OCI-LY3 (cell line): ENCODE measurements around the gene TBC1D16.

Experiments used
- H2AFZ ChIP-seq: fragments of 200-600, 300-600 bp; shearing (Covaris generic); 2 replicates; pipeline ENCODE4 v1.6.0; 2014; ENCODE audit warnings: antibody characterized with exemption, low read depth, low read length
- H3K27ac ChIP-seq: fragments of 200-600, 300-600 bp; sonication (generic); 2 replicates; pipeline ENCODE4 v1.5.1; 2014; ENCODE audit warnings: mild to moderate bottlenecking, low read length, moderate library complexity, mixed read lengths
- H3K27me3 ChIP-seq: fragments of 200-600, 300-600 bp; sonication (generic); 2 replicates; pipeline ENCODE4 v1.6.1; 2014; ENCODE audit warnings: low read depth, low read length, mixed read lengths
- H3K36me3 ChIP-seq: fragments of 200-600, 300-600 bp; sonication (generic); replicated peaks from 2 replicates; pipeline ENCODE3; 2014; ENCODE audit warnings: low read depth, low read length, mixed read lengths
- H3K4me1 ChIP-seq: fragments of 300-600, 200-600 bp; sonication (generic); 2 replicates; pipeline ENCODE4 v1.6.1; 2014; ENCODE audit warnings: low read length, mixed read lengths
- H3K4me2 ChIP-seq: fragments of 200-600, 300-600 bp; sonication (generic); 2 replicates; pipeline ENCODE4 v1.6.1; 2014; ENCODE audit warnings: low read length, mixed read lengths
- H3K4me3 ChIP-seq: fragments of 300-600, 200-600 bp; sonication (generic); 2 replicates; pipeline ENCODE4 v1.5.1; 2014; ENCODE audit warnings: antibody characterized with exemption, mild to moderate bottlenecking, low read length, moderate library complexity
- H3K79me2 ChIP-seq: fragments of 300-600, 200-600 bp; shearing (Covaris generic); 2 replicates; pipeline ENCODE4 v1.6.1; 2014; ENCODE audit warnings: mild to moderate bottlenecking, low read length, mixed read lengths
- H3K9ac ChIP-seq: fragments of 300-600, 200-600 bp; shearing (Covaris generic); 2 replicates; pipeline ENCODE4 v1.6.0; 2014; ENCODE audit warnings: mild to moderate bottlenecking, low read length, moderate library complexity
- H3K9me3 ChIP-seq: fragments of 200-600, 300-600 bp; shearing (Covaris generic); 2 replicates; pipeline ENCODE4 v1.6.1; 2014; ENCODE audit warnings: low read length, mixed read lengths; ENCODE audit not compliant: insufficient read depth
- H4K20me1 ChIP-seq: fragments of 200-600, 300-600 bp; sonication (generic); 2 replicates; pipeline ENCODE4 v1.6.1; 2016; ENCODE audit warnings: low read length, mixed read lengths; ENCODE audit not compliant: insufficient read depth
- EZH2phosphoT487 ChIP-seq: fragments of 200-600 bp; shearing (Covaris generic); IDR thresholded peaks from 2 replicates; pipeline ENCODE4 v1.6.1; 2018; ENCODE audit warnings: antibody characterized with exemption, mixed run types, low read depth
- TF ChIP-seq, protein P1 (sequence below): fragments of 200-600, 300-600 bp; sonication (generic); IDR thresholded peaks from 2 replicates; pipeline ENCODE4 v1.5.1; 2014; ENCODE audit warnings: antibody characterized with exemption, low read length, low read depth

The TBC1D16 gene

DNA sequence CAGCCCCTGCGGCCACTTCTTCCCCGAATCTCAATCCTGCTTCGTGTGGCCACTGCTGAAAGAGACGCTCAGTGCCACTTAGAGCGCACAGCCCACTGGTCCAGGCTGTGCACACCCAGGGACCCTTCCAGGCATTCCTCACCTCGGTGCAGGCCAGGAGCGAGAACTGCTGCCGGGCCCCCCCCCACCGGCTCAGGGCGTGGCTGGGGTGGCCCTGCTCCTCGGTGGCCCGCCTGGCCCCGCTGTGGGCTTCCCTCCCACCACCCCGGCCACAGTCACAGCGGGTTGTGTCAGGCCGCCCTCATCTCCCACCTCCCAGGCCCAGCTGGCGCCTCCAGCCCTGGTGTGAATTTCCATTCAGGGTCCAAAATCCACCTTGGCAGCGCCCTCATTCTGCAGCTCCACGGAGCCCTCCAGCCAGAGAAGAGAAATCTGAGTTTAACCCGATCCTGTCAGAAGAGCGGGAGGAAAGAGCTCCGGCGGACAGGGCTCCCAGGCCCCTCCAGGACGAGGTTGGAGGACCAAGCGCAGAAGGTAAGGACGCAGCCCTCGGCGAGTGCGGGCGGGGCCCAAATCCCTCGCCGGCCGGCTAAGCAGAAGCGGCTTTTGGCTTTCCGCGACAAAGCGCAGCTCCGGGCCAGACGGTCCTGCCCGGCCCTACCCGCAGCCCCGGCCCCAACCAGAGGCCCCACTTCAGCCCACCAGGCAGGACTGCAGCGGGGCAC lies 12.0 kb downstream of the TBC1D16 start:
- Histone ChIP-seq H3K79me2 (peaks cover 6% of the 10 kb centered on the region), H4K20me1 (no peaks in the 10 kb centered on the region), H3K27me3 (no peaks in the 10 kb centered on the region), H2AFZ (no peak overlapping the region), H3K36me3 (no peaks in the 10 kb centered on the region), H3K4me3 (no peak overlapping the region), H3K9me3 (no peaks in the 10 kb centered on the region), H3K4me1 (peaks cover 10% of the 10 kb centered on the region), H3K4me2 (no peak overlapping the region), H3K9ac (no peak overlapping the region), H3K27ac (no peak overlapping the region)
- no peak for TF ChIP-seq EZH2phosphoT487
- TF ChIP-seq, protein P1, sequence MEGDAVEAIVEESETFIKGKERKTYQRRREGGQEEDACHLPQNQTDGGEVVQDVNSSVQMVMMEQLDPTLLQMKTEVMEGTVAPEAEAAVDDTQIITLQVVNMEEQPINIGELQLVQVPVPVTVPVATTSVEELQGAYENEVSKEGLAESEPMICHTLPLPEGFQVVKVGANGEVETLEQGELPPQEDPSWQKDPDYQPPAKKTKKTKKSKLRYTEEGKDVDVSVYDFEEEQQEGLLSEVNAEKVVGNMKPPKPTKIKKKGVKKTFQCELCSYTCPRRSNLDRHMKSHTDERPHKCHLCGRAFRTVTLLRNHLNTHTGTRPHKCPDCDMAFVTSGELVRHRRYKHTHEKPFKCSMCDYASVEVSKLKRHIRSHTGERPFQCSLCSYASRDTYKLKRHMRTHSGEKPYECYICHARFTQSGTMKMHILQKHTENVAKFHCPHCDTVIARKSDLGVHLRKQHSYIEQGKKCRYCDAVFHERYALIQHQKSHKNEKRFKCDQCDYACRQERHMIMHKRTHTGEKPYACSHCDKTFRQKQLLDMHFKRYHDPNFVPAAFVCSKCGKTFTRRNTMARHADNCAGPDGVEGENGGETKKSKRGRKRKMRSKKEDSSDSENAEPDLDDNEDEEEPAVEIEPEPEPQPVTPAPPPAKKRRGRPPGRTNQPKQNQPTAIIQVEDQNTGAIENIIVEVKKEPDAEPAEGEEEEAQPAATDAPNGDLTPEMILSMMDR: no peak

GRCh38 chr17:80021600-80021999 lies 14.1 kb downstream of the TBC1D16 start:
- peaks cover 10% of the 10 kb centered on the region for H3K4me1 ChIP-seq
- TF ChIP-seq, protein P1: no peak
- TF ChIP-seq EZH2phosphoT487: no peak
- H3K36me3 ChIP-seq: no peaks in the 10 kb centered on the region
- H2AFZ ChIP-seq: no peak overlapping the region
- H4K20me1 ChIP-seq: no peaks in the 10 kb centered on the region
- H3K4me2 ChIP-seq: no peak overlapping the region
- no peak overlapping the region for H3K9ac ChIP-seq
- H3K27ac ChIP-seq: no peak overlapping the region
- no peaks in the 10 kb centered on the region for H3K9me3 ChIP-seq
- peaks cover 6% of the 10 kb centered on the region for H3K79me2 ChIP-seq
- no peaks in the 10 kb centered on the region for H3K27me3 ChIP-seq
- H3K4me3 ChIP-seq: no peak overlapping the region

DNA sequence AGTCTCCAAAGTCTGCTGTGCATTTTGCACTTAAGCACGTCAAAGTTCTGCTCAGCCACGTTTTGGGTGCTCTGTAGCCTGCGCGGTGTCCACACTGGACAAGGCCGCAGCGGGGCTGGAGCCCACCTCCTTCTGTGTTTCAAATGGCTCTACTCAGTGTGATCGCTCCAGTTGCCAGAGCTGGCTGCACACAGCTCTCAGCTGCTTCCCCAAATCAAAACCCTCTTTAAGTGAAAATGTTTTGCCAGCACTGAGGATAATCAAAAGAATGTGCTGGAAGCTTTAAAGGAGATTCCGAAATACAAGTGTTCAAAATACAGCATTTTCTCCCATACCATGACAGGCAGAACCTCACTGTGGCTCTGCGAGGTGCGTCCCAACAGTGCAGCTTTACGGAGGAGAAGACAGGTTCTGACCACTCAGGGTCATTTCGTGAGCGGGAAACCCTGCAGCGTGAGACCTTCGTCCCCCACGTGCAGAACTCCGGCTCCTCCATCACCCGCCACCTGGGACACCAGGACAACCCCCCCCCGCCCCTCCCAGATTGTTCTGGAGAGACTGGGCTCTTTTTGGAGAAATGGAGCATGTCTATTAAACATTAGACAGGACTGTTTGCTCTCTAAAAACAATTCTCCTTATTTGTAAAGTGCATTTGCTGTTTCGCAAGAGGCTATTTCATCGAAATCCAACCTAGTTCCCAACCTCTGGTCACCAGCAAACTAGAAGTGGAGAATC lies 16.6 kb downstream of the TBC1D16 start:
- TF ChIP-seq, protein P1: no peak
- no peak for TF ChIP-seq EZH2phosphoT487
- H3K4me1 ChIP-seq: peaks cover 10% of the 10 kb centered on the region
- H2AFZ ChIP-seq: no peak overlapping the region
- no peak overlapping the region for H3K4me3 ChIP-seq
- no peaks in the 10 kb centered on the region for H4K20me1 ChIP-seq
- H3K9me3 ChIP-seq: no peaks in the 10 kb centered on the region
- no peaks in the 10 kb centered on the region for H3K36me3 ChIP-seq
- H3K27ac ChIP-seq: no peak overlapping the region
- H3K27me3 ChIP-seq: no peaks in the 10 kb centered on the region
- no peak overlapping the region for H3K9ac ChIP-seq
- H3K79me2 ChIP-seq: no peaks in the 10 kb centered on the region
- peak overlapping the region; percentile 28; the same call in 1 of the 2 replicates for H3K4me2 ChIP-seq

DNA sequence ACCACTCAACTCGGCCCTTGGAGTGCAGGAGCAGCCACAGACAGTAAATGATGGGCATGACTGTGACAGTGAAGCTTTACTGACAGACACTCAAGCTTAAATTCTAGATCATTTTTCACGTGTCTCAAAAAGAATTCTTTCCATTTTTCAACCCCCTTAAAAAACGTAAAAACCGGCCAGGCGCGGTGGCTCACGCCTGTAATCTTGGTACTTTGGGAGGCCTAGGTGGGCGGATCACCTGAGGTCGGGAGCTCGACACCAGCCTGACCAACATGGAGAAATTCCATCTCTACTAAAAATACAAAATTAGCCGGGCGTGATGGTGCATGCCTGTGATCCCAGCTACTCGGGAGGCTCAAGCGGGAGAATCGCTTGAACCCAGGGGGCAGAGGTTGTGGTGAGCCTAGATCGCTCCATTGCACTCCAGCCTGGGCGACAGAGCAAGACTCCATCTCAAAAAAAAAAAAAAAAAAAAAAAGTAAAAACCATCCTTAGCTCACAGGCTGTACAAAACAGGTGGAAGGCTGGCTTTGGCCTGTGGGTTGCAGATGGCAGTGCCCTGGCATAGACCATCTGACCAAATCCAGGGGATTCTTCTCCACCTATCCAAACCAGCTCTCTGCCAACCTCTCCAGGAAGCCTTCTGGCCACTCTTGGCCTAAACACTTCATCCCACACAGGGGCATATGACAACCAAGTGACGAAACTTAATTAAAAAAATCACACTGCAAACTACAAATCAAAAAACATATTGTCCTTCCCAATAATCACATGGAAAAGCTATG lies 18.3 kb downstream of the TBC1D16 start:
- H3K27ac ChIP-seq: no peak overlapping the region
- TF ChIP-seq, protein P1: no peak
- no peak for TF ChIP-seq EZH2phosphoT487
- H3K4me1 ChIP-seq: peaks cover 10% of the 10 kb centered on the region
- H3K4me2 ChIP-seq: no peak overlapping the region
- no peaks in the 10 kb centered on the region for H3K36me3 ChIP-seq
- no peak overlapping the region for H3K9ac ChIP-seq
- H3K79me2 ChIP-seq: no peaks in the 10 kb centered on the region
- H3K4me3 ChIP-seq: no peak overlapping the region
- no peaks in the 10 kb centered on the region for H4K20me1 ChIP-seq
- no peak overlapping the region for H2AFZ ChIP-seq
- H3K27me3 ChIP-seq: no peaks in the 10 kb centered on the region
- no peaks in the 10 kb centered on the region for H3K9me3 ChIP-seq
